Colonic mucosa (tissue), 4 donors: Measurements from ENCODE around the gene PPP6R2. TPM values are rescaled to one million over a fixed set of nuclear protein-coding genes. Genes with fewer than 3 reads are reported as not detected.

Source experiments
- DNase-seq: peaks from one replicate; pipeline ENCODE4 v3.0.0-alpha.2; 2020
- H3K27ac ChIP-seq: fragments of 200-600 bp; one replicate; pipeline ENCODE4 v1.8.0; 2021
- H3K27me3 ChIP-seq: fragments of 200-600 bp; one replicate; pipeline ENCODE4 v1.8.0; 2021
- H3K36me3 ChIP-seq: fragments of 200-600 bp; one replicate; pipeline ENCODE4 v1.8.0; 2021
- H3K4me1 ChIP-seq: fragments of 200-600 bp; one replicate; pipeline ENCODE4 v1.8.0; 2021; ENCODE audit warnings: mild to moderate bottlenecking
- H3K4me3 ChIP-seq: fragments of 200-600 bp; one replicate; pipeline ENCODE4 v1.8.0; 2021
- H3K9ac ChIP-seq, 2 donors: one replicate each; pipeline ENCODE4 v1.7.0; 2013; ENCODE audit warnings: control low read depth in 2 of 2, low read depth in 2 of 2, low read length in 2 of 2
- H3K9me3 ChIP-seq: fragments of 200-600 bp; one replicate; pipeline ENCODE4 v1.8.0; 2021
- intact Hi-C: fragments of 100-400 bp; cut with DNase I; formaldehyde crosslinking; loops from one replicate; pipeline ENCODE4 v1.14.1; 2022
- total RNA-seq, 2 donors: library from RNA; stranded (reverse); fragmentation: NEBNext Ultra II Directional in 1 of 2; extraction: Animal tissue kit (Norgen Biotek cat#: 25700) in 1 of 2; gene quantifications; one replicate each; pipeline ENCODE4 v1.2.1, GENCODE V29; 2021
- TF ChIP-seq, protein P1 (sequence below): fragments of 200-600 bp; IDR thresholded peaks from one replicate; pipeline ENCODE4 v1.8.0; 2022; ENCODE audit warnings: antibody characterized with exemption, mild to moderate bottlenecking
- donor health status: healthy.
- donor health status: DM: no; HTN: no; CAD: no.
- donor health status: DM: no; HTN: no; CAD: no.

PPP6R2 gene
- total RNA-seq, 2 donors from 2014 or later = 34.1 to 55.9 TPM

DNA sequence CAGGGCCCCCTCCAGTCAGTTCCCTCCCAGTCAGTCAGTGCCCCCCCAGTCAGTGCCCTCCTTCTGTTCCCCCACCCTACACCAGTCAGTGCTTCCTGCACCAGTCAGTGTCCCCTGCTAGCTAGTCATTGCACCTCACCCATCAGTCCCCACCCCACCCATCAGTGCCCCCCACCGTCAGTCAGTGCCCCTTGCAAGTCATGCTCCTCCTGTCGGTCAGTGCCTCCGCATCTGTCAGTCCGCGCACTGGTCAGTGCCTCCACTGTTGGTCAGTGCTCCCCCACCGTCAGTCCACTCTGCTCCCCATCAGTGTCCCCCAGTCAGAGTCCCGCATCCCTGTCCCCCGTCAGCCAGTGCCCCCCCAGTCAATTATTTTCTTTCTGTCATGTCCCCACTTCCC is 3.3 kb downstream of the PPP6R2 start:
- DNase-seq = no peak
- TF ChIP-seq, protein P1, sequence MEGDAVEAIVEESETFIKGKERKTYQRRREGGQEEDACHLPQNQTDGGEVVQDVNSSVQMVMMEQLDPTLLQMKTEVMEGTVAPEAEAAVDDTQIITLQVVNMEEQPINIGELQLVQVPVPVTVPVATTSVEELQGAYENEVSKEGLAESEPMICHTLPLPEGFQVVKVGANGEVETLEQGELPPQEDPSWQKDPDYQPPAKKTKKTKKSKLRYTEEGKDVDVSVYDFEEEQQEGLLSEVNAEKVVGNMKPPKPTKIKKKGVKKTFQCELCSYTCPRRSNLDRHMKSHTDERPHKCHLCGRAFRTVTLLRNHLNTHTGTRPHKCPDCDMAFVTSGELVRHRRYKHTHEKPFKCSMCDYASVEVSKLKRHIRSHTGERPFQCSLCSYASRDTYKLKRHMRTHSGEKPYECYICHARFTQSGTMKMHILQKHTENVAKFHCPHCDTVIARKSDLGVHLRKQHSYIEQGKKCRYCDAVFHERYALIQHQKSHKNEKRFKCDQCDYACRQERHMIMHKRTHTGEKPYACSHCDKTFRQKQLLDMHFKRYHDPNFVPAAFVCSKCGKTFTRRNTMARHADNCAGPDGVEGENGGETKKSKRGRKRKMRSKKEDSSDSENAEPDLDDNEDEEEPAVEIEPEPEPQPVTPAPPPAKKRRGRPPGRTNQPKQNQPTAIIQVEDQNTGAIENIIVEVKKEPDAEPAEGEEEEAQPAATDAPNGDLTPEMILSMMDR = no peak
- H3K27ac ChIP-seq = no peak overlapping the region
- no peak overlapping the region for H3K9ac ChIP-seq
- no peaks in the 10 kb centered on the region for H3K36me3 ChIP-seq
- intact Hi-C loops = no loop called here
- no peaks in the 10 kb centered on the region for H3K9me3 ChIP-seq
- H3K27me3 ChIP-seq = no peaks in the 10 kb centered on the region
- no peak overlapping the region for H3K4me3 ChIP-seq
- no peaks in the 10 kb centered on the region for H3K4me1 ChIP-seq

DNA sequence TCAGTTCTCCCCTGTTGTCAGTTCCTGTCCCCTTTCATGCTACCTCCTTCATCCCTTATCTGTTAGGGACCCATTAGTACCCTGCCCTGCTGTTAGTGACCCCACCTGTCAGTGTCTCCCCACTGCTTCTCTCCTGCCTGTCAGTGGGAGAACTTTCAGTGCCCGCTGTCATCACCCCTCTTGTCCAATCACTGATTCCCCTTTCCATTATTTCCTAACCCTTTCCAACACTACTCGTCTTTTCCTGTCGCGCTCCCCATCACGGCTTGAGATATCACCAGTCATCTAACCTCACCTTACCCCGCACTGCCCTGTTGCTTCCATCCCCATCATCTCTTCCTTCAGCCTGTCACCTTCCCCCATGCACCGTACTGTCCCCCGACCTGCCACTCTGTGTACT is 4.0 kb downstream of the PPP6R2 start:
- H3K4me3 ChIP-seq = no peak overlapping the region
- H3K27ac ChIP-seq = no peak overlapping the region
- H3K36me3 ChIP-seq = no peaks in the 10 kb centered on the region
- no peak overlapping the region for H3K9ac ChIP-seq
- TF ChIP-seq, protein P1 = no peak
- H3K27me3 ChIP-seq = no peaks in the 10 kb centered on the region
- H3K4me1 ChIP-seq = no peaks in the 10 kb centered on the region
- no peak for DNase-seq
- H3K9me3 ChIP-seq = no peaks in the 10 kb centered on the region
- intact Hi-C loops = no loop called here

DNA sequence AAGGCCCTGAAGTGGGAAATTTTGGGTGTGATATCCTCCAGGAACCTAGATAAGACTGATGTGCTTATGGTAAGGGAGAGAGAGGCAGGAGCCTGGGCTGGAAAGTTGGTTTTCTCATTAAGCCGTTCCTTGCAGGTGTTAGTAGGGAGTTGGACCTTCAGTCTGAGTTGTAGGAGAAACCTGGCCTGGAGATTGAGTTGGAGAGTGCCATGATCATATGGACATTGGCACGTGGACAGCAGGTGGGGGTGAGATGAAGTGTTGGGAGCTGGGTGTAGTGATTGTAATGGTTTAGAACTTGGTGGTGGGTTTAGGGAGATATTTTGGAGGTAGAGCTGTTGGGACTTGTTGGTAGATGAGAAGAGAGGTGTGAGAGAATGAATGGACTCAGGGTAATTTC is 4.9 kb downstream of the PPP6R2 start:
- TF ChIP-seq, protein P1 = no peak
- Histone ChIP-seq H3K27ac (no peak overlapping the region), H3K4me1 (no peaks in the 10 kb centered on the region), H3K9me3 (no peaks in the 10 kb centered on the region), H3K36me3 (no peaks in the 10 kb centered on the region), H3K27me3 (no peaks in the 10 kb centered on the region), H3K4me3 (no peak overlapping the region), H3K9ac (no peak overlapping the region)
- DNase-seq = no peak
- intact Hi-C loops = no loop called here

DNA sequence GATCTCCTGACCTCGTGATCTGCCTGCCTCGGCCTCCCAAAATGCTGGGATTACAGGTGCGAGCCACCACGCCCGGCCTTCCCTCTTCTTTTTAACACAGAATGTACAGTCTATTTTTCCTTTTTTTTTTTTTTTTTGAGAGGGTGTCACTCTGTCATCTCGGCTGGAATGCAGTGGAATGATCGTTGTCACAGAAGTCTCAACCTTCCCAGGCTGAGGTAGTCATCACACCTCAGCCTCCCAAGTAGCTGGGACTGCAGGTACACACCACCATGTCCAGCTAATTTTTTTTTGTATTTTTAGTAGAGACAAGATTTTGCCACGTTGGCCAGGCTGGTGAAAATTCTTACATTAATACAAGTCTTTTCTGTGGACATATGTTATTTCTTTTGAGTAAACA is 13.1 kb downstream of the PPP6R2 start:
- Histone ChIP-seq H3K27ac (no peak overlapping the region), H3K9me3 (no peaks in the 10 kb centered on the region), H3K36me3 (no peaks in the 10 kb centered on the region), H3K4me1 (no peaks in the 10 kb centered on the region), H3K27me3 (no peaks in the 10 kb centered on the region), H3K9ac (no peak overlapping the region), H3K4me3 (no peak overlapping the region)
- DNase-seq = no peak
- intact Hi-C loops = no loop called here
- TF ChIP-seq, protein P1 = no peak

DNA sequence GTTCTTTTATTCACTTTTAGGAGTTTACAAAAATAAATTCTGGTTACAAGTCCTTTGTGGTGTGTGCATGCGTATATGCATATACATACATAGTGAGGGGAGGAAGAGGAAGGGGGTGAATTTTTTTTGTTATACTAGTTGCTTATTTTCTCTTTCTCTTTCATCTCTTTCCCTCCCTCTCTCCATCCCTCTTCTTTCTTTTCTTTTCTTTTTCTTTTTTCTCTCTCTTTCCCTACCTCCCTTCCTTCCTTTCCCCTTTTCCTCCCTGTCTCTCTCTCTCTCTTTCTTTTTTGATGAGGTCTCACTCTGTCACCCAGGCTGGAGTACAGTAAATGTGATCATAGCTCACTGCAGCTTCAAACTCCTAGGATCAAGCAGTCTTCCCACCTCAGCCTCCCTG is 14.1 kb downstream of the PPP6R2 start:
- TF ChIP-seq, protein P1 = no peak
- Histone ChIP-seq H3K27ac (no peak overlapping the region), H3K9me3 (no peaks in the 10 kb centered on the region), H3K27me3 (no peaks in the 10 kb centered on the region), H3K9ac (no peak overlapping the region), H3K4me1 (no peaks in the 10 kb centered on the region), H3K4me3 (no peak overlapping the region), H3K36me3 (no peaks in the 10 kb centered on the region)
- DNase-seq = no peak
- intact Hi-C loops = no loop called here

DNA sequence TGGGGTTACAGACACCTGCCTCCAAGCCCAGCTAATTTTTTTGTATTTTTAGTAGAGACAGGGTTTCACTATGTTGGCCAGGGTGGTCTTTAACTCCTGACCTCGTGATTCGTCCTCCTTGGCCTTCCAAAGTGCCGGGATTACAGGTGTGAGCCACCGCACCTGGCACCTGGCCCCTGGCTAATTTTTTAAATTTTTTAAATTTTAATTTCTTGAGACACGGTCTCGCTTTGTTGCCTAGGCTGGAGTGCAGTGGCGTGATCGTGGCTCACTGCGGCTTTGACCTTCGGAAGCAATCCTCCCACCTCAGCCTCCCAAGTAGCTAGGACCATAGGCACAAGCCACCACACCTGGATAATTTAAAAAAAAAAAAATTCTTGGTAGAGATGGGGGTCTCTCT is 14.6 kb downstream of the PPP6R2 start:
- Histone ChIP-seq H3K27me3 (no peaks in the 10 kb centered on the region), H3K4me1 (no peaks in the 10 kb centered on the region), H3K36me3 (no peaks in the 10 kb centered on the region), H3K9ac (no peak overlapping the region), H3K4me3 (no peak overlapping the region), H3K27ac (no peak overlapping the region), H3K9me3 (no peaks in the 10 kb centered on the region)
- no peak for DNase-seq
- intact Hi-C loops = no loop called here
- TF ChIP-seq, protein P1 = no peak
